ENCODE results near the gene TMEM38B.
"Not testable (repeated sequence)": the region's sequence is repeated elsewhere in the genome, so short reads cannot be mapped to it uniquely, and the experiment has no call there.

The TMEM38B gene

DNA sequence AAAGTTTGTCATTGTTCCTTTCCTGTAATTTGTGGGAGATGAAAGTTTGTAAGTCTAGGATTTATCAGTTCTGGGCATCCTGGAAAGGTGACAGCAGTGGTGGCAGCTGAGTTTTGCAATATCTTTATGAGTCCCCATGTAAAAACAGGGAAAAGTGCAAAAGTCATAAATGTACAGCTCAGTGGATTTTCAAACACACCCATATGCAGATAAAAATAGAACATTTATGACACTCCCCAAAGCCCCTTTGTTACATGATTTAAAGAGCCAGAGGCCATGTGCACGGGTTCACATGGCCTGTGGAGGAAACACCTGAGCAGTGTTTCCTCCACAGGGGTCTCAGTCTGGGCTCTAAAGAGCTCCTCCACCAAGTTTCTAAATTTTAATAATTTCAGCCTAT lies 6.3 kb downstream of the TMEM38B start:
- Histone ChIP-seq H3K4me3 (ENCODE audit: insufficient read depth, low read depth, low read length) (no peak overlapping the region), H3K36me3 (ENCODE audit: control insufficient read depth, insufficient read depth, low read length) (peaks cover 3% of the 10 kb centered on the region), H3K27me3 (ENCODE audit: control insufficient read depth, insufficient read depth, low read length, poor library complexity, severe bottlenecking) (peaks cover 5% of the 10 kb centered on the region), H3K9me3 (ENCODE audit: control insufficient read depth, low read length) (no peaks in the 10 kb centered on the region), H3K27ac (ENCODE audit: insufficient read depth, low read depth, low read length, poor library complexity, severe bottlenecking) (no peak overlapping the region), H3K4me1 (ENCODE audit: control insufficient read depth, insufficient read depth, low read length) (no peaks in the 10 kb centered on the region)
- WGBS, 2 experiments, result 72 to 85% methylated on average over 1 of the region's 1 CpG

DNA sequence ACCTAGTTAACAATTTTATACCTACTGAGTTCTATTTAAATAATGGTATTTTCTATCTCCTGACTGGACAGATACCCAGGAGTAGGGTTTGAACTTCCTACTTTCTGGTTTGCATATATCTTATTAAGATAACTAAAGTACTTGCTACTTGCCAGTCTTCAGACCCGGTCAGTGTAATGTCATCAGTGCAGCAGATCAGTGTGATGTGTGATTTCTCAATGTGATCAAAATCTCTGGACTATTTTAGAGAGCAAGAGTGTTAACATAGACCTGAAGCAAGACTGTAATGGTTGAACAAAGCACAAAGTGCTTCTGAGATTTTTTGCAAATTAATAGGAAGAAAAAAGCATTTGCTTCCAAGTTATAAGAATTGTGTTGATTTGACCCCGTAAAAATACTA lies 6.8 kb downstream of the TMEM38B start:
- WGBS, 2 experiments, result 86 to 96% methylated on average over 1 to 2 of the region's 2 CpGs
- no peaks in the 10 kb centered on the region for H3K4me1 ChIP-seq (ENCODE audit: control insufficient read depth, insufficient read depth, low read length)
- no peak overlapping the region for H3K27ac ChIP-seq (ENCODE audit: insufficient read depth, low read depth, low read length, poor library complexity, severe bottlenecking)
- H3K4me3 ChIP-seq (ENCODE audit: insufficient read depth, low read depth, low read length), result no peak overlapping the region
- H3K27me3 ChIP-seq (ENCODE audit: control insufficient read depth, insufficient read depth, low read length, poor library complexity, severe bottlenecking), result no peaks in the 10 kb centered on the region
- peaks cover 4% of the 10 kb centered on the region for H3K36me3 ChIP-seq (ENCODE audit: control insufficient read depth, insufficient read depth, low read length)
- H3K9me3 ChIP-seq (ENCODE audit: control insufficient read depth, low read length), result no peaks in the 10 kb centered on the region

DNA sequence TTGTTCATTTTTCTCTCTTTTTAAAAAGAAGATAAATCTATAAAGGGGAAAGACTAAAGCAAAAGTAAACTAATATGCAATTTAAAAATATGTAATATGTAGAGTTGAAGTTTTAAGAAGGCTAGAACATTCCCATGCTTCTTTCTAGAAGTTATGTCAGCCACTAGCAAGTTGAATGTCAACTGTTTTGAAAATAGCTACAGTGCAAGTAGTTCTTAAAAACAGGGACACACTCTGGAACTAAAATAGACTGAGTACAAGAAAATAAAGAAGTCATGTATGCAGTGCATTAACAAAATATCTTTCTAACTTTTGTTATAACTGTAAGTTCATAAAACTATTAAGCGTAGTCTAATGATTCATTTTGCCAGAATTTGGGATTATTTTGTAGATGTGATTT lies 7.9 kb downstream of the TMEM38B start:
- WGBS, 2 experiments, result 100% methylated on average over 1 of the region's 1 CpG
- Histone ChIP-seq H3K36me3 (ENCODE audit: control insufficient read depth, insufficient read depth, low read length) (peaks cover 4% of the 10 kb centered on the region), H3K27ac (ENCODE audit: insufficient read depth, low read depth, low read length, poor library complexity, severe bottlenecking) (no peak overlapping the region), H3K27me3 (ENCODE audit: control insufficient read depth, insufficient read depth, low read length, poor library complexity, severe bottlenecking) (no peaks in the 10 kb centered on the region), H3K4me3 (ENCODE audit: insufficient read depth, low read depth, low read length) (no peak overlapping the region), H3K4me1 (ENCODE audit: control insufficient read depth, insufficient read depth, low read length) (no peaks in the 10 kb centered on the region), H3K9me3 (ENCODE audit: control insufficient read depth, low read length) (no peaks in the 10 kb centered on the region)

DNA sequence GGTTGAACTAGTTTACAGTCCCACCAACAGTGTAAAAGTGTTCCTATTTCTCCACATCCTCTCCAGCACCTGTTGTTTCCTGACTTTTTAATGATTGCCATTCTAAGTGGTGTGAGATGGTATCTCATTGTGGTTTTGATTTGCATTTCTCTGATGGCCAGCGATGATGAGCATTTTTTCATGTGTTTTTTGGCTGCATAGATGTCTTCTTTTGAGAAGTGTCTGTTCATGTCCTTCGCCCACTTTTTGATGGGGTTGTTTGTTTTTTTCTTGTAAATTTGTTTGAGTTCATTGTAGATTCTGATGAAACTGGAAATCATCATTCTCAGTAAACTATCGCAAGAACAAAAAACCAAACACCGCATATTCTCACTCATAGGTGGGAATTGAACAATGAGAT lies 9.3 kb downstream of the TMEM38B start:
- not testable (repeated sequence) for H3K36me3 ChIP-seq (ENCODE audit: control insufficient read depth, insufficient read depth, low read length); H3K27ac ChIP-seq (ENCODE audit: insufficient read depth, low read depth, low read length, poor library complexity, severe bottlenecking); H3K9me3 ChIP-seq (ENCODE audit: control insufficient read depth, low read length); H3K4me1 ChIP-seq (ENCODE audit: control insufficient read depth, insufficient read depth, low read length); H3K27me3 ChIP-seq (ENCODE audit: control insufficient read depth, insufficient read depth, low read length, poor library complexity, severe bottlenecking); H3K4me3 ChIP-seq (ENCODE audit: insufficient read depth, low read depth, low read length)
- 100% methylated on average over 1 of the region's 4 CpGs; no CpG with 5 or more reads in 1 of the 2 experiments for WGBS, 2 experiments

DNA sequence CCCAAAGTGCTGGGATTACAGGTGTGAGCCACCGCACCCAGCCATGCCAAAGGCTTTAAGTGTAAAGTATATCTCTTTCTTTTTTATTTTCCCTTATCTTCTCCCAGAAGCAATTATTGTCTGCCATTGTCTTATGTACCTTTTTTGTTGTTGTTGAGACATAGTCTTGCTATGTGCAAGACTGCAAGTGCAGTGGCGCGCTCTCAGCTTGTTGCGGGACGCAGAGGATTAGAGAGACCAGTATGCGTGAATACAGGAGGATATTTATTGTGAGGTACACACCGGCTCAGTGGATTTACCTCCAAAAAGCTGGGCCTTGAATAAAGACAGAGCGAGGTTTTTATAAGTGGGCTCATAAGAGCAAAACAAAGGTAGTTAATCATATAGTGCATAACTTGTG lies 11.8 kb downstream of the TMEM38B start:
- no peaks in the 10 kb centered on the region for H3K27me3 ChIP-seq (ENCODE audit: control insufficient read depth, insufficient read depth, low read length, poor library complexity, severe bottlenecking)
- H3K4me1 ChIP-seq (ENCODE audit: control insufficient read depth, insufficient read depth, low read length), result no peaks in the 10 kb centered on the region
- WGBS, 2 experiments, result 97 to 98% methylated on average over 8 of the region's 8 CpGs
- H3K27ac ChIP-seq (ENCODE audit: insufficient read depth, low read depth, low read length, poor library complexity, severe bottlenecking), result no peak overlapping the region
- H3K36me3 ChIP-seq (ENCODE audit: control insufficient read depth, insufficient read depth, low read length), result peaks cover 4% of the 10 kb centered on the region
- H3K4me3 ChIP-seq (ENCODE audit: insufficient read depth, low read depth, low read length), result no peak overlapping the region
- H3K9me3 ChIP-seq (ENCODE audit: control insufficient read depth, low read length), result no peaks in the 10 kb centered on the region

DNA sequence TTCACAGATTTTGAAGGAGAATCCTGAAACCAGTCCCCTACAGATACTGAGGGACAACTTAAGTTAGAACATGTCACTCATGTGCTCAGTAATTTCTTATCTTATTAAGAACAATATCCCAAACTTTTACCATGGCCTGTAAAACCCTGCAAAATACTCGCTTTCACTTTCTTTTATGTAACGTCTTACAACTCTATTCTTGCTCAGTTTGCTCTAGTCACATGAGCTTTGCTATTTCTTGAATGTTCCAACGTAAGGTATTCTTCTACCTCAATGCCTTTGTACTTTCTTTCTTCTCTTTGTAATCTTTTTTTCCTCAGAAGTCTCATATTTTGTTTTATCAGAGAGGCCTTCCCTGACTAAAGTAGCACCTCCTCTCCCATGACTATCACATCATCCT lies 14.1 kb downstream of the TMEM38B start:
- H3K36me3 ChIP-seq (ENCODE audit: control insufficient read depth, insufficient read depth, low read length), result peaks cover 4% of the 10 kb centered on the region
- H3K27me3 ChIP-seq (ENCODE audit: control insufficient read depth, insufficient read depth, low read length, poor library complexity, severe bottlenecking), result no peaks in the 10 kb centered on the region
- no peak overlapping the region for H3K4me3 ChIP-seq (ENCODE audit: insufficient read depth, low read depth, low read length)
- no peak overlapping the region for H3K27ac ChIP-seq (ENCODE audit: insufficient read depth, low read depth, low read length, poor library complexity, severe bottlenecking)
- H3K4me1 ChIP-seq (ENCODE audit: control insufficient read depth, insufficient read depth, low read length), result no peaks in the 10 kb centered on the region
- 93 to 96% methylated on average over 3 of the region's 3 CpGs for WGBS, 2 experiments
- no peaks in the 10 kb centered on the region for H3K9me3 ChIP-seq (ENCODE audit: control insufficient read depth, low read length)

DNA sequence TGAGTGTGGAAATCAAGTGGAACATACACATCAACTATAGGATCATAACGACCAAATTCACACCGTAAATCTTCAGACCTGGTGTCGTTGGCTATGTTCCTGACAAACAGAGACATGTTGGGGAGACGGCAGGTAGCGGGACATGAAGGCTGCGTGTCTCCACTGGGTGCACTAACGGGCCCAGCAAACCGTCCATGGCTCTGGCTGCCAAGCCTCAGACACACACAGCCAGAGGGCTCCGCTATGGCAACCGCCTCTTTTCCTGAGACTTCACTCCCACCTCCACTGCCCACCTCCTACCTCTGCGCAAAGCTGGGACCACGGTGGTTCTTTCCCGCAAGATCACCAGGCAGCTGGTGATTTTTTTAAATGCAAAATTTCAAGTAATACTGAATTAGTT lies 16.3 kb downstream of the TMEM38B start:
- 96 to 97% methylated on average over 10 to 13 of the region's 13 CpGs for WGBS, 2 experiments
- peaks cover 10% of the 10 kb centered on the region for H3K36me3 ChIP-seq (ENCODE audit: control insufficient read depth, insufficient read depth, low read length)

DNA sequence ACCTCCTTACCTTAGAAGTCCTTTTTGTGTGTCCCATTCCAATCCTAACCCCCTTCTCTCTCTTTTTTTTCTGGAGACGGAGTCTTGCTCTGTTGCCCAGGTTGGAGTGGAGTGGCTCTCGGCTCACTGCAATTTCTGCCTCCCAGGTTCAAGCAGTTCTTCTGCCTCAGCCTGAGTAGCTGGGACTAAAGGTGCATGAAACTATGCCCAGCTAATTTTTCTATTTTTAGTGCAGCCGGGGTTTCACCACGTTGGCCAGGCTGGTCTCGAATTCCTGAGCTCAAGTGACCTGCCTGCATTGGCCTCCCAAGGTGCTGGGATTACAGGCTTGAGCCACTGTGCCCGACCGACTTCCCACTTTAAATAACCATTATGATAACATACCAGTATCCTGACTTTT lies 17.5 kb downstream of the TMEM38B start:
- Histone ChIP-seq H3K9me3 (ENCODE audit: control insufficient read depth, low read length) (no peaks in the 10 kb centered on the region), H3K27ac (ENCODE audit: insufficient read depth, low read depth, low read length, poor library complexity, severe bottlenecking) (no peak overlapping the region), H3K4me1 (ENCODE audit: control insufficient read depth, insufficient read depth, low read length) (peaks cover 9% of the 10 kb centered on the region), H3K27me3 (ENCODE audit: control insufficient read depth, insufficient read depth, low read length, poor library complexity, severe bottlenecking) (no peaks in the 10 kb centered on the region), H3K36me3 (ENCODE audit: control insufficient read depth, insufficient read depth, low read length) (peaks cover 8% of the 10 kb centered on the region), H3K4me3 (ENCODE audit: insufficient read depth, low read depth, low read length) (no peak overlapping the region)
- WGBS, 2 experiments, result 89 to 92% methylated on average over 7 of the region's 7 CpGs

More for the DNA sequence above, 16.3 kb downstream of the TMEM38B start:
- Histone ChIP-seq H3K27ac (ENCODE audit: insufficient read depth, low read depth, low read length, poor library complexity, severe bottlenecking) (no peak overlapping the region), H3K27me3 (ENCODE audit: control insufficient read depth, insufficient read depth, low read length, poor library complexity, severe bottlenecking) (no peaks in the 10 kb centered on the region), H3K4me1 (ENCODE audit: control insufficient read depth, insufficient read depth, low read length) (no peaks in the 10 kb centered on the region), H3K9me3 (ENCODE audit: control insufficient read depth, low read length) (no peaks in the 10 kb centered on the region), H3K4me3 (ENCODE audit: insufficient read depth, low read depth, low read length) (no peak overlapping the region)

DNA sequence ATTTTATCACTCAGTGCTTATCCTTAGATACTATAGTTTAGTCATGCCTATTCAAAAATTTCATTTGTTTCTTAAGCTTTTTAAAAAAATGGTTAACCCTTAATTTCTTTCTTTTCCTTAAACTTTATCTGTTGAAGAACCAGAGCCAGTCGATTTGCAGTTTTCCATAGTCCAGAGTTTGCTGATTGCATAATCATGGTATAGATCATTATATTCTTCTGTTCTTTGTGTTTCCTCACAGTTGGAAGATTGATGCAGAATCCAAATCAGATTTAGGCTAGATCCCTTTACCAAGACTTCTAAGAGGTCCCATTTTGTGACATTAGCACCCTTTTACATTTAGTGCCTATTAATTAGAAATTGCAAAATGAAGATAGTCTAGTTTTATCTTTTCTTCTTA lies 18.0 kb downstream of the TMEM38B start:
- WGBS, 2 experiments, result 100% methylated on average over 1 of the region's 1 CpG; no CpG with 5 or more reads in 1 of the 2 experiments
- peaks cover 9% of the 10 kb centered on the region for H3K4me1 ChIP-seq (ENCODE audit: control insufficient read depth, insufficient read depth, low read length)
- H3K27ac ChIP-seq (ENCODE audit: insufficient read depth, low read depth, low read length, poor library complexity, severe bottlenecking), result no peak overlapping the region
- H3K36me3 ChIP-seq (ENCODE audit: control insufficient read depth, insufficient read depth, low read length), result peaks cover 8% of the 10 kb centered on the region
- H3K27me3 ChIP-seq (ENCODE audit: control insufficient read depth, insufficient read depth, low read length, poor library complexity, severe bottlenecking), result no peaks in the 10 kb centered on the region
- H3K9me3 ChIP-seq (ENCODE audit: control insufficient read depth, low read length), result no peaks in the 10 kb centered on the region
- no peak overlapping the region for H3K4me3 ChIP-seq (ENCODE audit: insufficient read depth, low read depth, low read length)

DNA sequence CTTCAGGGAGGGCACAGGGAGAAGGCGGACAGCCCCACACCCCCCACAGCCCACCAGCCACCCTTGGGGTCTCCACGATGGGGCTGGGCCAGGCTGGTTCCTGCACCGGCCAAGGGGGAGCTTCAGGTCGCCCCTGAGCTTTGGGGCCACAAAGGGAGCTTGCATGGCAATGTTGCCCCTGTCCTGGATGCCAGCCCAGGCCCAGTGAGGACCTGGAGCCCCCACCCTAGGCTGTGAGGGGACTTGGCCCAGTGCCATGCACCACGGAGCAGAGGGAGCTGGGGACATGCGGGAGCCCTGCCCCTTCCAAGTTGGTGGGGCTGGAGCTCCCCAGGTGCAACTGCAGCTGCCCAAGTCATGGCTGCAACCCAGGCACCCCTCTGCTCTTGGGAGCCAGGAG lies 18.4 kb downstream of the TMEM38B start:
- Histone ChIP-seq H3K4me1 (ENCODE audit: control insufficient read depth, insufficient read depth, low read length) (peaks cover 9% of the 10 kb centered on the region), H3K36me3 (ENCODE audit: control insufficient read depth, insufficient read depth, low read length) (peaks cover 8% of the 10 kb centered on the region), H3K27me3 (ENCODE audit: control insufficient read depth, insufficient read depth, low read length, poor library complexity, severe bottlenecking) (no peaks in the 10 kb centered on the region), H3K27ac (ENCODE audit: insufficient read depth, low read depth, low read length, poor library complexity, severe bottlenecking) (no peak overlapping the region), H3K9me3 (ENCODE audit: control insufficient read depth, low read length) (no peaks in the 10 kb centered on the region), H3K4me3 (ENCODE audit: insufficient read depth, low read depth, low read length) (no peak overlapping the region)
- WGBS, 2 experiments, result 93 to 95% methylated on average over 6 of the region's 6 CpGs
